Ishikawa (cell line): ENCODE results near the gene INTU.

Source experiments
- CEBPB ChIP-seq: IDR thresholded peaks from 2 replicates; pipeline ENCODE4 v1.6.1; 2012
- CREB1 ChIP-seq: IDR thresholded peaks from 2 replicates; pipeline ENCODE4 v1.6.1; 2012; ENCODE audit warnings: low read depth
- EGR1 ChIP-seq: IDR thresholded peaks from 2 replicates; pipeline ENCODE4 v1.6.1; 2012
- EP300 ChIP-seq: IDR thresholded peaks from 2 replicates; pipeline ENCODE4 v1.6.1; 2012; ENCODE audit warnings: borderline replicate concordance
- FOXM1 ChIP-seq: IDR thresholded peaks from 2 replicates; pipeline ENCODE4 v1.6.1; 2012; ENCODE audit warnings: low read depth, borderline replicate concordance
- NFIC ChIP-seq: IDR thresholded peaks from 2 replicates; pipeline ENCODE4 v1.6.1; 2012
- RAD21 ChIP-seq: IDR thresholded peaks from 2 replicates; pipeline ENCODE4 v1.6.1; 2012; ENCODE audit warnings: low read depth
- TAF1 ChIP-seq: IDR thresholded peaks from 2 replicates; pipeline ENCODE4 v1.6.1; 2012; ENCODE audit warnings: low read depth, mild to moderate bottlenecking
- TCF12 ChIP-seq: IDR thresholded peaks from 2 replicates; pipeline ENCODE4 v1.6.1; 2012; ENCODE audit warnings: low read depth
- TEAD4 ChIP-seq: IDR thresholded peaks from 2 replicates; pipeline ENCODE4 v1.6.1; 2012
- YY1 ChIP-seq: IDR thresholded peaks from 2 replicates; pipeline ENCODE4 v1.6.1; 2012; ENCODE audit warnings: low read depth
- ZBTB7A ChIP-seq: IDR thresholded peaks from 2 replicates; pipeline ENCODE4 v1.6.1; 2012; ENCODE audit warnings: low read depth
- TF ChIP-seq, protein P1 (sequence below): IDR thresholded peaks from 2 replicates; pipeline ENCODE4 v1.6.1; 2012
- TF ChIP-seq, protein P2 (sequence below): IDR thresholded peaks from 2 replicates; pipeline ENCODE4 v1.6.1; 2012; ENCODE audit warnings: low read depth, mild to moderate bottlenecking
- TF ChIP-seq, protein P3 (sequence below): IDR thresholded peaks from 2 replicates; pipeline ENCODE4 v1.6.1; 2012

Gene INTU

DNA sequence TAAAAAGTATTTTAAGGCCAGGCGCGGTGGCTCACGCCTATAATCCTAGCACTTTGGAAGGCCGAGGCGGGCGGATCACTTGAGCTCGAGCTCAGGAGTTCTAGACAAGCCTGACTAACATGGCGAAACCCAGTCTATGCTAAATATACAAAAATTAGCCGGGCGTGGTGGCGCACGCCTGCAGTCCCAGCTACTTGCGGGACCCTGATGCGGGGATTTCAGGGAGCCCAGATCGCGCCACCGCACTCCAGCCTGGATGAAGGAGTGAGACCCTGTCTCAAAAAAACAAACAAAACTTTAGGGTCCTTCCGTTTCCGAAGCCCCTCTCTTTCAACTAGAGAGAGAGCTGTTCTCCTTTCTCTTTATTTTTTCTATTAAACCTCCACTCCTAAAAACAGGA, 98.6 kb downstream of the INTU start:
- TF ChIP-seq FOXM1 (no peak), TCF12 (no peak), NFIC (no peak), RAD21 (no peak), EP300 (no peak), TAF1 (no peak), ZBTB7A (no peak), CREB1 (no peak), EGR1 (no peak), YY1 (no peak), TEAD4 (no peak), CEBPB (no peak)
- TF ChIP-seq, protein P1, sequence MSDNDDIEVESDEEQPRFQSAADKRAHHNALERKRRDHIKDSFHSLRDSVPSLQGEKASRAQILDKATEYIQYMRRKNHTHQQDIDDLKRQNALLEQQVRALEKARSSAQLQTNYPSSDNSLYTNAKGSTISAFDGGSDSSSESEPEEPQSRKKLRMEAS, result no peak
- TF ChIP-seq, protein P2, sequence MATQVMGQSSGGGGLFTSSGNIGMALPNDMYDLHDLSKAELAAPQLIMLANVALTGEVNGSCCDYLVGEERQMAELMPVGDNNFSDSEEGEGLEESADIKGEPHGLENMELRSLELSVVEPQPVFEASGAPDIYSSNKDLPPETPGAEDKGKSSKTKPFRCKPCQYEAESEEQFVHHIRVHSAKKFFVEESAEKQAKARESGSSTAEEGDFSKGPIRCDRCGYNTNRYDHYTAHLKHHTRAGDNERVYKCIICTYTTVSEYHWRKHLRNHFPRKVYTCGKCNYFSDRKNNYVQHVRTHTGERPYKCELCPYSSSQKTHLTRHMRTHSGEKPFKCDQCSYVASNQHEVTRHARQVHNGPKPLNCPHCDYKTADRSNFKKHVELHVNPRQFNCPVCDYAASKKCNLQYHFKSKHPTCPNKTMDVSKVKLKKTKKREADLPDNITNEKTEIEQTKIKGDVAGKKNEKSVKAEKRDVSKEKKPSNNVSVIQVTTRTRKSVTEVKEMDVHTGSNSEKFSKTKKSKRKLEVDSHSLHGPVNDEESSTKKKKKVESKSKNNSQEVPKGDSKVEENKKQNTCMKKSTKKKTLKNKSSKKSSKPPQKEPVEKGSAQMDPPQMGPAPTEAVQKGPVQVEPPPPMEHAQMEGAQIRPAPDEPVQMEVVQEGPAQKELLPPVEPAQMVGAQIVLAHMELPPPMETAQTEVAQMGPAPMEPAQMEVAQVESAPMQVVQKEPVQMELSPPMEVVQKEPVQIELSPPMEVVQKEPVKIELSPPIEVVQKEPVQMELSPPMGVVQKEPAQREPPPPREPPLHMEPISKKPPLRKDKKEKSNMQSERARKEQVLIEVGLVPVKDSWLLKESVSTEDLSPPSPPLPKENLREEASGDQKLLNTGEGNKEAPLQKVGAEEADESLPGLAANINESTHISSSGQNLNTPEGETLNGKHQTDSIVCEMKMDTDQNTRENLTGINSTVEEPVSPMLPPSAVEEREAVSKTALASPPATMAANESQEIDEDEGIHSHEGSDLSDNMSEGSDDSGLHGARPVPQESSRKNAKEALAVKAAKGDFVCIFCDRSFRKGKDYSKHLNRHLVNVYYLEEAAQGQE, result no peak
- TF ChIP-seq, protein P3, sequence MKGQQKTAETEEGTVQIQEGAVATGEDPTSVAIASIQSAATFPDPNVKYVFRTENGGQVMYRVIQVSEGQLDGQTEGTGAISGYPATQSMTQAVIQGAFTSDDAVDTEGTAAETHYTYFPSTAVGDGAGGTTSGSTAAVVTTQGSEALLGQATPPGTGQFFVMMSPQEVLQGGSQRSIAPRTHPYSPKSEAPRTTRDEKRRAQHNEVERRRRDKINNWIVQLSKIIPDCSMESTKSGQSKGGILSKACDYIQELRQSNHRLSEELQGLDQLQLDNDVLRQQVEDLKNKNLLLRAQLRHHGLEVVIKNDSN, result no peak

DNA sequence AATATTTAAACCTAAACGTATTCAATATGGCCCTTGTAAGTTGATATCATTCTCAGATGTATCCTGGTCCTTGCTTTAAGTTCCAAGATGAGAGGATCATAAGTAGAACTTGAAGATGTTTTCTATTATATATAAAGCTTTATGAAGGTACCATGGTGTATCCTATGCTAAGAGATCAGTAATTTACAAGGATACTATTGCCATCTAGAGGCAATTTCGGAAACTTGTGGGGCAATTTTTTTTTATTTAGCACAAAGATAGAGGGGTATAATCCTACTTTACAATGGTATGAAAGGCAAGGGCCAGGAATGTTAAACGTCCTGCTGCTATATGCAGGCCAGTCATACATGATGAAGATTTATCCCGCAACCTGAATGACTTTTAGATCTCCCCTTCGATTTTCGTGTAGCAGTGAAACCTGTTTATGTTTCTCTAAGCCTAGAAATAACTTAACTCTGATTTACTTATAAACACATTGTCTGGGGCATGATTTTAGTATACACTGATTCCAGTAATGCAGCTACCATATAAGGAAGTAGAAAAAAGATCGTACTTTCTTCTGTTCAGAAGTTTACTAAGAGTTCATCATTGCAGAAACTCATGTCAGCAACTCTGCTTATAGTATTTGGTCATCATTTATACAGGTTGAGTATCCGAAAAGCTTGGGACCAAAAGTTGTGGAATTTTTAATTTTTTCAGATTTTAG, 100.0 kb downstream of the INTU start:
- TF ChIP-seq CEBPB (no peak), RAD21 (peak; percentile 82)

DNA sequence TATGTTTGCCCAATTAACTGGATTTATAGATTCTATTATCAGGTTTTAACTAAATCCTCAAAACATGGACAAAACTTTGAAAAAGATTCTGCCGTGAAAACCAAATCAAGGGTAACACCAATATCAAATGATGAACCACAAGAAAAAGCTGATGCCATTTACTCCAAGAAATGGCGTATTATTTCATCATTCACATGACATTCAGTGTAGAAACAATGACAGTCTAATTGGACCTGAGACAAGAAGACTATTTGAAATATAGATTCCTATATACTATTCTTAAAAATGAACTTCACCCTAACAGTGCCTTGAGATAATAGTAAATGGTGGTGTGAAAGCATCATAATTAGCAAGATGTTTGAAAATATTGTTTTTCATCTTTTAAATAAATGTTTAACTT, 102.2 kb downstream of the INTU start:
- TF ChIP-seq, protein P2, result no peak
- TF ChIP-seq YY1 (no peak), TCF12 (no peak), ZBTB7A (no peak), RAD21 (no peak)
- TF ChIP-seq, protein P1, result no peak
- TF ChIP-seq, protein P3, result no peak

DNA sequence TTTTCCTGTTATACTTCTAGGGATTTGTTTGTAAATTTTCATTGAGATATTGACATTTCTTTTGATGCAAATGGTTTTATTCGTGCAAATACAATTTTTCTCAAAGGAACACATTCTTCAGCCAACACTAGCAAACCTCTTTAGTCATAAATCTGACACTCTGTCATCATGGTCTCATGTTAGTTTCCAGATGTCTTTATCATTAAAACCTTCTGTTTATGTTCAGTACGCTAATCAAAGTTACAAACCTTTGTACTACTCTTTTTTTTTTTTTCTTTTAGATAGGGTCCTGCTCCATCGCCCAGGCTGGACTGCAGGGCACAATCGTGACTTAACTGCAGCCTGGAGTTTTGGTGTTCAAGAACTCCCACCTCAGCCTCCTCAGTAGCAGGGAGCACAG, 104.5 kb downstream of the INTU start:
- TF ChIP-seq RAD21 (no peak), TEAD4 (no peak), YY1 (no peak), CREB1 (no peak), FOXM1 (no peak), ZBTB7A (no peak), TAF1 (no peak), TCF12 (no peak), CEBPB (no peak), EP300 (no peak), EGR1 (no peak), NFIC (no peak)
- TF ChIP-seq, protein P2, result no peak
- TF ChIP-seq, protein P3, result no peak
- TF ChIP-seq, protein P1, result no peak
